Loucy (cell line): ENCODE data around the gene VSTM2L.

ENCODE experiments used
- H2AFZ ChIP-seq: fragments of 200-600 bp; sonication (generic); 2 replicates; pipeline ENCODE4 v1.6.0; 2016; ENCODE audit warnings: antibody characterized with exemption, mild to moderate bottlenecking, low read length, moderate library complexity
- H3F3A ChIP-seq: fragments of 200-600 bp; 2 replicates; pipeline ENCODE4 v1.6.0; 2016; ENCODE audit warnings: antibody characterized with exemption, low read depth, mild to moderate bottlenecking
- H3K27me3 ChIP-seq: fragments of 200-600 bp; sonication (generic); 2 replicates; pipeline ENCODE4 v1.6.1; 2014; ENCODE audit warnings: low read length, mild to moderate bottlenecking; ENCODE audit not compliant: insufficient read depth, poor library complexity, severe bottlenecking
- H3K36me3 ChIP-seq: fragments of 200-600 bp; sonication (generic); 2 replicates; pipeline ENCODE4 v1.6.1; 2016; ENCODE audit warnings: low read length; ENCODE audit not compliant: insufficient read depth
- H3K4me1 ChIP-seq: fragments of 200-600 bp; sonication (generic); 2 replicates; pipeline ENCODE4 v1.5.1; 2014; ENCODE audit warnings: low read length, mild to moderate bottlenecking; ENCODE audit not compliant: insufficient read depth, poor library complexity, severe bottlenecking
- H3K4me2 ChIP-seq: fragments of 200-600 bp; sonication (generic); 2 replicates; pipeline ENCODE4 v1.6.0; 2014; ENCODE audit warnings: antibody characterized with exemption, low read length, low read depth, mild to moderate bottlenecking; ENCODE audit not compliant: poor library complexity, severe bottlenecking
- H3K4me3 ChIP-seq: fragments of 200-600 bp; sonication (generic); 2 replicates; pipeline ENCODE4 v1.5.1; 2014; ENCODE audit warnings: low read length, mild to moderate bottlenecking, mixed read lengths; ENCODE audit not compliant: poor library complexity, severe bottlenecking
- H3K79me2 ChIP-seq: fragments of 200-600 bp; sonication (generic); 2 replicates; pipeline ENCODE4 v1.6.1; 2014; ENCODE audit warnings: low read length; ENCODE audit not compliant: insufficient read depth
- H3K9ac ChIP-seq: fragments of 200-600 bp; sonication (generic); 2 replicates; pipeline ENCODE4 v1.6.0; 2014; ENCODE audit warnings: mild to moderate bottlenecking, low read depth, low read length, moderate library complexity; ENCODE audit not compliant: poor library complexity, severe bottlenecking
- H3K9me2 ChIP-seq: fragments of 200-600 bp; sonication (generic); replicated peaks from 2 replicates; pipeline ENCODE4 v1.6.1; 2016; ENCODE audit warnings: low read depth, low read length, mixed read lengths
- H3K9me3 ChIP-seq: fragments of 200-600 bp; sonication (generic); 2 replicates; pipeline ENCODE4 v1.6.1; 2014; ENCODE audit warnings: mild to moderate bottlenecking, antibody characterized with exemption, low read length, low read depth; ENCODE audit not compliant: insufficient read depth
- H4K20me1 ChIP-seq: fragments of 200-600 bp; sonication (generic); 2 replicates; pipeline ENCODE4 v1.6.0; 2014; ENCODE audit warnings: antibody characterized with exemption, low read length, mild to moderate bottlenecking; ENCODE audit not compliant: insufficient read depth, poor library complexity, severe bottlenecking
- EZH2phosphoT487 ChIP-seq: fragments of 200-600 bp; IDR thresholded peaks from 2 replicates; pipeline ENCODE4 v1.6.1; 2018; ENCODE audit warnings: antibody characterized with exemption, mild to moderate bottlenecking, moderate library complexity, borderline replicate concordance
- TF ChIP-seq, protein P1 (sequence below): fragments of 200-600 bp; sonication (generic); conservative IDR thresholded peaks from 2 replicates; pipeline ENCODE4 v1.5.1; 2014; ENCODE audit warnings: mild to moderate bottlenecking, antibody characterized with exemption, low read length

The VSTM2L gene

DNA sequence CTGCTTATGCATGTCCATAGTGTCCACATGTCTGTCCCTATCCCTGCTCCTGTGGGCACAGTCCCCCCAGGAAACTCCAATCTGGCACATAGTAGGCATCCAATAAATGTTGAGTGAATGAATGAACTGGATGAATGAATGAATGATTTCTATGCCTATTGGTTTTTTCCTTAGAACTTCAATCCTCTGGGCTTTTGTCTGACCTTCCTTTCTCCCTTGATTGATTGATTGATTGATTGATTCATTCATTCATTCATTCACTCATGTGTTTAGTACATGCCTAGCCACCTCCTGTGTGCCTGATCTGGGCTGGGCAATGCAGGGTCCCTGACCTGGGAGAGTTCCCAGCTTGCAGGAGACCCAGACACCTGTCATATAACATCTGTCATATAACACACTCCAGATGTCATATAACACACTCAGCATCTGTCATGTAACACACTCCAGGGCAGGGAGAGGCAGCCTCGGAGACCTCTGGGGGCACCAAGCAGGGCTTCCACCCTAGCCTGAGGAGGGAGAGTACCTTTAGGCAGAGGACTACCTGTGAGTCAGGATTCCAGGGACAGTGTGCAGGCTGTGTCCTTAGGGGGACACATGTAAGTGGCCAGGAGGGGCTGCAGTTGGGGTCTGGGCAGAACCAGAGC lies 17.9 kb downstream of the VSTM2L start:
- Histone ChIP-seq H3K4me3 (no peak overlapping the region), H4K20me1 (no peaks in the 10 kb centered on the region), H3K9me2 (no peaks in the 10 kb centered on the region), H3K9me3 (no peaks in the 10 kb centered on the region), H2AFZ (no peak overlapping the region), H3K36me3 (no peaks in the 10 kb centered on the region), H3K79me2 (no peaks in the 10 kb centered on the region), H3K4me2 (no peak overlapping the region), H3K4me1 (no peaks in the 10 kb centered on the region), H3F3A (no peaks in the 10 kb centered on the region), H3K27me3 (no peaks in the 10 kb centered on the region), H3K9ac (no peak overlapping the region)
- TF ChIP-seq, protein P1, sequence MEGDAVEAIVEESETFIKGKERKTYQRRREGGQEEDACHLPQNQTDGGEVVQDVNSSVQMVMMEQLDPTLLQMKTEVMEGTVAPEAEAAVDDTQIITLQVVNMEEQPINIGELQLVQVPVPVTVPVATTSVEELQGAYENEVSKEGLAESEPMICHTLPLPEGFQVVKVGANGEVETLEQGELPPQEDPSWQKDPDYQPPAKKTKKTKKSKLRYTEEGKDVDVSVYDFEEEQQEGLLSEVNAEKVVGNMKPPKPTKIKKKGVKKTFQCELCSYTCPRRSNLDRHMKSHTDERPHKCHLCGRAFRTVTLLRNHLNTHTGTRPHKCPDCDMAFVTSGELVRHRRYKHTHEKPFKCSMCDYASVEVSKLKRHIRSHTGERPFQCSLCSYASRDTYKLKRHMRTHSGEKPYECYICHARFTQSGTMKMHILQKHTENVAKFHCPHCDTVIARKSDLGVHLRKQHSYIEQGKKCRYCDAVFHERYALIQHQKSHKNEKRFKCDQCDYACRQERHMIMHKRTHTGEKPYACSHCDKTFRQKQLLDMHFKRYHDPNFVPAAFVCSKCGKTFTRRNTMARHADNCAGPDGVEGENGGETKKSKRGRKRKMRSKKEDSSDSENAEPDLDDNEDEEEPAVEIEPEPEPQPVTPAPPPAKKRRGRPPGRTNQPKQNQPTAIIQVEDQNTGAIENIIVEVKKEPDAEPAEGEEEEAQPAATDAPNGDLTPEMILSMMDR = no peak
- TF ChIP-seq EZH2phosphoT487 = no peak

DNA sequence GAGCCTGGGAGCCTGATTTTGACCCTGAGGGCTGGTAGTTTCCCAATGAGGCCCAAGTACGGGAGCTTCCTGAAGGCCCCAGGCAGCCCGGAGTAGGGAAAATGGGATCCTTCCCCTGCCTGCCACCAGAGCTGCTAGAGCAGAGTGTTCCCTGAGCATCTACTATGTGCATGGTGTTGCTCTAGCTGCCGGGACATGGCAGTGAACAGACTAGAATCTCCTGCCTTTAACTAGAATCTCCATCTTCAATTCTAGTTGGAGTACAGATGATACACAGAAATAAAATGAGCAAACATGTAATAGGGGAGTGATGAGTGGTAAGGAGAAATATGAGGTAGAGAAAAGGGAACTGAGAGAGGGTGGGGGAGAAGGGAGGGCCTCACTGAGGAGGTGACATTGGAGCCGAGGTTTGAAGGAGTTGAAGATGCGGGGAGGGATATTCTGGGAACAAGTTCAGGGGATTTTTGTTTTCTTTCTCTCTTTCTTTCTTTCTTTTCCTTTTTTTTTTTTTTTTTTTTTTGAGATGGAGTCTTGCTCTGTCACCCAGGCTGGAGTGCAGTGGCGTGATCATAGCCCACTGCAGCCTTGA lies 18.5 kb downstream of the VSTM2L start:
- Histone ChIP-seq H3K9me3 (no peaks in the 10 kb centered on the region), H2AFZ (no peak overlapping the region), H3K4me2 (no peak overlapping the region), H4K20me1 (no peaks in the 10 kb centered on the region), H3K9me2 (no peaks in the 10 kb centered on the region), H3K4me1 (no peaks in the 10 kb centered on the region), H3F3A (no peaks in the 10 kb centered on the region), H3K4me3 (no peak overlapping the region), H3K36me3 (no peaks in the 10 kb centered on the region), H3K27me3 (no peaks in the 10 kb centered on the region), H3K9ac (no peak overlapping the region), H3K79me2 (no peaks in the 10 kb centered on the region)
- TF ChIP-seq, protein P1 = no peak
- TF ChIP-seq EZH2phosphoT487 = no peak

DNA sequence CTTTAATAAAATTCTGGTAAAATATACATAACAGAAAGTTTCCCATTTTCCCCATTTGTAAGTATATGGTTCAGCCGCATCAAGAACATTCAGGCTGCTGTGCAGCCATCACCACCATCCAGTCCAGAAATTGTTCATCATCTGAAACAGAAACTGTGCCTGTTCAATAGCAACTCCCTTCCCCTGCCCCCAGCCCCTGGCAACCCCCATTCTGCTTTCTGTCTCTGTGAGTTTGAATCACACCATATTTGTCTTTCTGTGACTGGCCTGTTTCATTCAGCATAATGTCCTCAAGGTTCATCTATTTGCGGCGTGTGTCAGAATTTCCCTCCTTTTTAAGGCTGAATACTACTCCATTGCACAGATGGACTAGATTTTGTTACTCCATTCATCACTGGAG lies 19.1 kb downstream of the VSTM2L start:
- no peak for TF ChIP-seq EZH2phosphoT487
- TF ChIP-seq, protein P1 = no peak
- Histone ChIP-seq H3K79me2 (no peaks in the 10 kb centered on the region), H3K9me2 (no peaks in the 10 kb centered on the region), H4K20me1 (no peaks in the 10 kb centered on the region), H3K4me2 (no peak overlapping the region), H2AFZ (no peak overlapping the region), H3F3A (no peaks in the 10 kb centered on the region), H3K4me1 (no peaks in the 10 kb centered on the region), H3K4me3 (no peak overlapping the region), H3K27me3 (no peaks in the 10 kb centered on the region), H3K9me3 (no peaks in the 10 kb centered on the region), H3K9ac (no peak overlapping the region), H3K36me3 (no peaks in the 10 kb centered on the region)
